ENCODE measurements around the gene PDGFRB.

PDGFRB gene

GRCh38 chr5:150118561-150119229, 37.0 kb downstream of the PDGFRB start:
- Histone ChIP-seq H3K9me2 (replicated peaks; ENCODE audit: control insufficient read depth, low read length) (no peaks in the 10 kb centered on the region), H3K4me1 (ENCODE audit: control insufficient read depth, low read length) (no peaks in the 10 kb centered on the region), H3K79me2 (ENCODE audit: control insufficient read depth, low read length) (no peaks in the 10 kb centered on the region), H3K4me3 (ENCODE audit: low read length) (no peak overlapping the region), H3K9me3 (ENCODE audit: control insufficient read depth, insufficient read depth, low read length) (no peaks in the 10 kb centered on the region), H3K27ac (ENCODE audit: low read depth, low read length) (no peak overlapping the region), H4K20me1 (ENCODE audit: control insufficient read depth, insufficient read depth, low read depth, low read length) (no peaks in the 10 kb centered on the region), H3K36me3 (ENCODE audit: control insufficient read depth, low read length) (no peaks in the 10 kb centered on the region), H3K27me3 (ENCODE audit: control insufficient read depth, low read length) (no peaks in the 10 kb centered on the region), H3F3A (ENCODE audit: control insufficient read depth, insufficient read depth) (no peaks in the 10 kb centered on the region), H3K4me2 (ENCODE audit: low read length) (no peak overlapping the region)
- TF ChIP-seq EZH2phosphoT487 (IDR thresholded peaks at IDR 0.05; ENCODE audit: borderline replicate concordance, low read length) (no peak), CTCF (IDR thresholded peaks at IDR 0.05; ENCODE audit: low read depth, low read length, poor library complexity, severe bottlenecking) (no peak)

GRCh38 chr5:150117945-150118560, 37.6 kb downstream of the PDGFRB start:
- Histone ChIP-seq H3K4me2 (ENCODE audit: low read length) (no peak overlapping the region), H3K9me2 (replicated peaks; ENCODE audit: control insufficient read depth, low read length) (no peaks in the 10 kb centered on the region), H3K9me3 (ENCODE audit: control insufficient read depth, insufficient read depth, low read length) (no peaks in the 10 kb centered on the region), H3K4me3 (ENCODE audit: low read length) (no peak overlapping the region), H3K36me3 (ENCODE audit: control insufficient read depth, low read length) (no peaks in the 10 kb centered on the region), H4K20me1 (ENCODE audit: control insufficient read depth, insufficient read depth, low read depth, low read length) (no peaks in the 10 kb centered on the region), H3K27ac (ENCODE audit: low read depth, low read length) (no peak overlapping the region), H3F3A (ENCODE audit: control insufficient read depth, insufficient read depth) (no peaks in the 10 kb centered on the region), H3K4me1 (ENCODE audit: control insufficient read depth, low read length) (no peaks in the 10 kb centered on the region), H3K79me2 (ENCODE audit: control insufficient read depth, low read length) (no peaks in the 10 kb centered on the region), H3K27me3 (ENCODE audit: control insufficient read depth, low read length) (no peaks in the 10 kb centered on the region)
- TF ChIP-seq CTCF (IDR thresholded peaks at IDR 0.05; ENCODE audit: low read depth, low read length, poor library complexity, severe bottlenecking) (no peak), EZH2phosphoT487 (IDR thresholded peaks at IDR 0.05; ENCODE audit: borderline replicate concordance, low read length) (no peak)

GRCh38 chr5:150116667-150117400, 38.8 kb downstream of the PDGFRB start:
- Histone ChIP-seq H3K9me3 (ENCODE audit: control insufficient read depth, insufficient read depth, low read length) (no peaks in the 10 kb centered on the region), H3K4me1 (ENCODE audit: control insufficient read depth, low read length) (no peaks in the 10 kb centered on the region), H3K36me3 (ENCODE audit: control insufficient read depth, low read length) (no peaks in the 10 kb centered on the region), H4K20me1 (ENCODE audit: control insufficient read depth, insufficient read depth, low read depth, low read length) (no peaks in the 10 kb centered on the region), H3K9me2 (replicated peaks; ENCODE audit: control insufficient read depth, low read length) (no peaks in the 10 kb centered on the region), H3K27me3 (ENCODE audit: control insufficient read depth, low read length) (no peaks in the 10 kb centered on the region), H3F3A (ENCODE audit: control insufficient read depth, insufficient read depth) (no peaks in the 10 kb centered on the region), H3K4me2 (ENCODE audit: low read length) (no peak overlapping the region), H3K27ac (ENCODE audit: low read depth, low read length) (no peak overlapping the region), H3K79me2 (ENCODE audit: control insufficient read depth, low read length) (no peaks in the 10 kb centered on the region), H3K4me3 (ENCODE audit: low read length) (no peak overlapping the region)
- TF ChIP-seq EZH2phosphoT487 (IDR thresholded peaks at IDR 0.05; ENCODE audit: borderline replicate concordance, low read length) (no peak), CTCF (IDR thresholded peaks at IDR 0.05; ENCODE audit: low read depth, low read length, poor library complexity, severe bottlenecking) (no peak)
